Lower leg skin (tissue), 3 donors: ENCODE data around the gene MFSD11.

Experiments
- POLR2A ChIP-seq, 2 donors: fragments of 450-650 bp; IDR thresholded peaks; one replicate each; pipeline ENCODE4 v1.6.1; 2016 to 2017; ENCODE audit warnings: antibody characterized with exemption in 2 of 2, mild to moderate bottlenecking in 1 of 2, moderate library complexity in 1 of 2
- TF ChIP-seq, protein P1 (sequence below), 3 donors: fragments of 450-650 bp; IDR thresholded peaks; one replicate each; pipeline ENCODE4 v1.5.1; 2016; ENCODE audit warnings: antibody characterized with exemption in 3 of 3, mild to moderate bottlenecking in 3 of 3, moderate library complexity in 2 of 3

DNA sequence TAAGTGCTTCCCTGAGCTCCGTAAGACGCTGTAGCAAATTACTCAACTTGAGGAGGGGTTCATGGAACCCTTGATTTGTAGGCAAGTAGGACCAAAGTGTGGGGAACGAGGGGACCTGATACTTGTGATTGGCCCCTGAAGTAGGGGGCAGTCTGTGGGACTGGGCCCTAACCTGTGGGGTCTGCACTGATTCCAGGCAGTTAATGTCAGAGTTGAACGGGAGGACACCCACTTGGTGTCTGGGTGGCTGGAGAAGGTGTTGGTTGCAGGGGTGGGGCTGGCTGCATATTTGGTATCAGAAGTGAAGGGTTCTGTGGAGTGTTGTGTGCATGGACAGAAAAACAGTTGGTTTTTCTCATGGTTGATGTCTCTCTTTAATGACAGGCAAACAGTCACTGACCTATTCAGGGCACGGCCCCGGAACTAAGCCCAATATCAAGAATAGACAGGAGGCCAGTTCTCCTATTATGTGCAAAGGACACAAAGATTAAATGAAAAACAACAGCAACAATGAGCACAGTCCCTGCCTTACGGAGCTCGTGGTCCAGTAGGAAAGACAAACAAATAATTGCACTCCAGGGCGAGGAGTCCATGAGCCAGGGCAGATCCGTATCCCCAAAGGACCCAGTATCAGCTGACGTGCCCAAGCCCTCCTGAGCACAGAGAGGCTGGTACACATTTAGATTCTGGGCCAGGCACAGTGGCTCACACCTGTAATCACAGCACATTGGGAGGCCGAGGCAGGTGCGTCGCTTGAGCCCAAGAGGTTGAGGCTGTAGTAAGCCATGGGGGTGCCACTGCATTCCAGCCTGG lies 46.3 kb upstream of the MFSD11 start:
- TF ChIP-seq, protein P1, sequence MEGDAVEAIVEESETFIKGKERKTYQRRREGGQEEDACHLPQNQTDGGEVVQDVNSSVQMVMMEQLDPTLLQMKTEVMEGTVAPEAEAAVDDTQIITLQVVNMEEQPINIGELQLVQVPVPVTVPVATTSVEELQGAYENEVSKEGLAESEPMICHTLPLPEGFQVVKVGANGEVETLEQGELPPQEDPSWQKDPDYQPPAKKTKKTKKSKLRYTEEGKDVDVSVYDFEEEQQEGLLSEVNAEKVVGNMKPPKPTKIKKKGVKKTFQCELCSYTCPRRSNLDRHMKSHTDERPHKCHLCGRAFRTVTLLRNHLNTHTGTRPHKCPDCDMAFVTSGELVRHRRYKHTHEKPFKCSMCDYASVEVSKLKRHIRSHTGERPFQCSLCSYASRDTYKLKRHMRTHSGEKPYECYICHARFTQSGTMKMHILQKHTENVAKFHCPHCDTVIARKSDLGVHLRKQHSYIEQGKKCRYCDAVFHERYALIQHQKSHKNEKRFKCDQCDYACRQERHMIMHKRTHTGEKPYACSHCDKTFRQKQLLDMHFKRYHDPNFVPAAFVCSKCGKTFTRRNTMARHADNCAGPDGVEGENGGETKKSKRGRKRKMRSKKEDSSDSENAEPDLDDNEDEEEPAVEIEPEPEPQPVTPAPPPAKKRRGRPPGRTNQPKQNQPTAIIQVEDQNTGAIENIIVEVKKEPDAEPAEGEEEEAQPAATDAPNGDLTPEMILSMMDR (IDR thresholded peaks at IDR 0.05) = no peak
- no peak for TF ChIP-seq POLR2A (IDR thresholded peaks at IDR 0.05)
